Measurements from ENCODE around the gene NTMT1.

DNA sequence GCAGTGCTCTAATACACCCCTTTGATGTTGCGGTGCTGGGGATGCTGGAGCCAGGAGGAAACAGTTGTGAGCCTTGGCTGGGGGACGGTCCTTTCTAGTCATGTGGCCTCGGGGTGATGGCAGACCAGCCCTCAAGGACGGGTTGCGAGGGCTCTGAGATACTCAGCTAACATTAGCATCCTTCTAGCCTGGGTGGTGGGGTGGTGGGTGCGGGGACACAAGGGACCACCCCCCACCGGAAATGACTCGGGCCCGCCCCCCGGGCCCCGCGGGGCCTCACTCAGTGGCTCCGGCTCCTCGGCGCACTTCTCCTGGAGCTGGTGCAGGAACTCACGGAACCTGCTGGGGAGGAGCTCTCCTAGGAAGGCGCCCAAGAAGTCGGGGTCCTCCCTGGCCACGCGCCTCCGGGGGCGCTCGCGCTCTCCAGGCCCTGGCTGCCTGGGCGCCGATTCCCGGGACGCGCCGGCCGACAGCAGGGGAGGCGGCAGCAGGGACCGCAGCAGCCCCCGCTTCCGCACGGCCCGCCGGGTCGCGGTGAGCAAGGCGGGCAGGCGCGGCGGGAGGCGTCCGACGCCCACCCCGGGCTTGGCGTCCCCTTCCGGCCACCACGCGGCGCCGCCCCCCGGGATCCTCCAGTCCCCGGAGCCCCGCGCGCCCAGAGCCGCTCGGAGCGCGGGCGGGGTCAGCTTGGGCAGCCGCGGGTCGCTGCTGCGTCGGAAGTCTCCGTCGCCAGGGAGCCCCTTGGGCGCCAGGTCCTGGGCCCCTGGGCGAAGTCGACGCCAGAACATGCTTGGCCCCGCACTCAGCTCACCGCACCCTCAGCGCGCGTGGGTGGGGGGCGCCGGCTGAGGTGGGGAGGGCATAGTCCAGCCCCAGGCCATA lies 5.9 kb upstream of the NTMT1 start:
- TF ChIP-seq, protein P1, sequence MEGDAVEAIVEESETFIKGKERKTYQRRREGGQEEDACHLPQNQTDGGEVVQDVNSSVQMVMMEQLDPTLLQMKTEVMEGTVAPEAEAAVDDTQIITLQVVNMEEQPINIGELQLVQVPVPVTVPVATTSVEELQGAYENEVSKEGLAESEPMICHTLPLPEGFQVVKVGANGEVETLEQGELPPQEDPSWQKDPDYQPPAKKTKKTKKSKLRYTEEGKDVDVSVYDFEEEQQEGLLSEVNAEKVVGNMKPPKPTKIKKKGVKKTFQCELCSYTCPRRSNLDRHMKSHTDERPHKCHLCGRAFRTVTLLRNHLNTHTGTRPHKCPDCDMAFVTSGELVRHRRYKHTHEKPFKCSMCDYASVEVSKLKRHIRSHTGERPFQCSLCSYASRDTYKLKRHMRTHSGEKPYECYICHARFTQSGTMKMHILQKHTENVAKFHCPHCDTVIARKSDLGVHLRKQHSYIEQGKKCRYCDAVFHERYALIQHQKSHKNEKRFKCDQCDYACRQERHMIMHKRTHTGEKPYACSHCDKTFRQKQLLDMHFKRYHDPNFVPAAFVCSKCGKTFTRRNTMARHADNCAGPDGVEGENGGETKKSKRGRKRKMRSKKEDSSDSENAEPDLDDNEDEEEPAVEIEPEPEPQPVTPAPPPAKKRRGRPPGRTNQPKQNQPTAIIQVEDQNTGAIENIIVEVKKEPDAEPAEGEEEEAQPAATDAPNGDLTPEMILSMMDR (conservative IDR thresholded peaks at IDR 0.05; ENCODE audit: low read depth, low read length): no peak; the same call in 1 of the 2 replicates
- TF ChIP-seq EZH2 (IDR thresholded peaks at IDR 0.05; ENCODE audit: low read length, unreplicated experiment): no peak

Measured in PC-3 (cell line).